MM.1S (cell line): ENCODE measurements around the gene RPA3.

Experiments used
- CTCF ChIP-seq: fragments of 300-600 bp; sonication (generic); IDR thresholded peaks from 2 replicates; pipeline ENCODE4 v1.5.1; 2016; ENCODE audit warnings: antibody characterized with exemption, low read length, mixed read lengths
- EZH2 ChIP-seq: fragments of 300-600 bp; sonication (generic); optimal IDR thresholded peaks from 2 replicates; pipeline ENCODE3; 2017; ENCODE audit warnings: low read depth, mild to moderate bottlenecking, antibody characterized with exemption, low read length, mixed read lengths

GRCh38 chr7:7662527-7662926 lies 55.9 kb downstream of the RPA3 start:
- peak; percentile 26 for TF ChIP-seq CTCF
- TF ChIP-seq EZH2: no peak
